Gastrocnemius medialis (tissue), 4 donors: Measurements from ENCODE around the gene TTC9.

ENCODE experiments used
- CTCF ChIP-seq, 5 experiments: fragments of 450-650 bp in 3 of 5; fragments of 200-600 bp in 2 of 5; sonication (generic) in 2 of 5; IDR thresholded peaks in 4 of 5; conservative IDR thresholded peaks in 1 of 5; 1 replicate in 4 of 5; 2 replicates in 1 of 5; pipeline ENCODE4 v1.5.1; 2016 to 2019; ENCODE audit warnings: antibody characterized with exemption in 5 of 5, mild to moderate bottlenecking in 3 of 5, moderate library complexity in 3 of 5
- POLR2A ChIP-seq, 2 donors: fragments of 450-650 bp; IDR thresholded peaks; one replicate each; pipeline ENCODE4 v1.6.1; 2017; ENCODE audit warnings: antibody characterized with exemption in 2 of 2, mild to moderate bottlenecking in 2 of 2, moderate library complexity in 2 of 2

GRCh38 chr14:70638416-70638815 lies 3.3 kb upstream of the TTC9 start:
- no peak for TF ChIP-seq CTCF (IDR thresholded peaks at IDR 0.05 in 4 of 5, conservative IDR thresholded peaks at IDR 0.05 in 1 of 5)
- no peak for TF ChIP-seq POLR2A (IDR thresholded peaks at IDR 0.05)
